ENCODE results near the gene CCNYL1.
A peak's percentile ranks its signal among the peaks of the same experiment; 100 is the strongest.
"Not testable (repeated sequence)": the region's sequence is repeated elsewhere in the genome, so short reads cannot be mapped to it uniquely, and the experiment has no call there.

The CCNYL1 gene

GRCh38 chr2:207710814-207711740, at the start of gene CCNYL1:
Gene CCNYL1, plus strand, starts transcription at chr2:207711640. Its CDS starts 257 bp downstream, at chr2:207711897.
- DNase-seq, result peak; percentile 96

GRCh38 chr2:207662203-207662602, 49.2 kb upstream of the CCNYL1 start:
- no peak for DNase-seq

GRCh38 chr2:207663870-207664545, 47.4 kb upstream of the CCNYL1 start:
- no peak for DNase-seq

DNA sequence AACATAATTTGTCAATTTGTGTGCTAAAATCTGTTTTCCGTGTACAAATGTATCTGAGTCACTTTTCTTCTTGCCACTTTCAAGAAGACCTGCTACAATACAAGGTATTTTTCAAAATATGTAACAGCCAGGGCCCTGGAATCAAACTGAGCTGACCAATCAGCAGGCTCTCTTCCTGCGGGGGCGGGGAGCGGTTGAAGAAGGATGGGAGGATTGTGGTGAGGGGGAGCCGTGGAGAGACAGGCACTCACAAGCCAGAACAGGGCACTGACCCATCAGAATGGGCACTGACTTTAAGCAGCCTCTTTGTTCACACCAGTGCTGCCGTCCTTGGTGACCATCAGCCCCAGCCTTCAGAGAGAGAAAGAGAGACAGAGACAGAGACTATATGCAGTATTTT, 40.6 kb upstream of the CCNYL1 start:
- DNase-seq, result no peak

DNA sequence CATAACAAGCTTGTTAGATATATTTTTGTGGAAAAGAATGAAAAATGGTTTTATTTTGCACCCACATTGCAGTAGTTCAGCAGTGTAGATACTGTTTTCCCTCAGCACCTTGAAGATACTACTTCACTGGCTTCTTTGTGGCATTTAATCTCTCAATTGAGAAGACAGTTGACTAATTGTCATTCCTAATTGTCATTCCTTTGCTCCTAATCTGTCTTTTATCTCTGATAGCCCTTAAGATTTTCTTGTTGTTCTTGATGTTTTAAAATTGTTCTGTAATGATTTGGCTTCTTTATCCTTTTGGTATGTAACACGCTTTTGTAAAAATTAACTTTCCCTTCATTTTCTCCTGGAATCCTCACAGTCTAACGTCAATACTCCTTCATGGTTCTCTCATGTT, 38.0 kb upstream of the CCNYL1 start:
- DNase-seq, result no peak

GRCh38 chr2:207674266-207674774, 37.1 kb upstream of the CCNYL1 start:
- DNase-seq, result no peak

- no peak for DNase-seq
Measured at GRCh38 chr2:207674826-207675225, 36.6 kb upstream of the CCNYL1 start.

DNA sequence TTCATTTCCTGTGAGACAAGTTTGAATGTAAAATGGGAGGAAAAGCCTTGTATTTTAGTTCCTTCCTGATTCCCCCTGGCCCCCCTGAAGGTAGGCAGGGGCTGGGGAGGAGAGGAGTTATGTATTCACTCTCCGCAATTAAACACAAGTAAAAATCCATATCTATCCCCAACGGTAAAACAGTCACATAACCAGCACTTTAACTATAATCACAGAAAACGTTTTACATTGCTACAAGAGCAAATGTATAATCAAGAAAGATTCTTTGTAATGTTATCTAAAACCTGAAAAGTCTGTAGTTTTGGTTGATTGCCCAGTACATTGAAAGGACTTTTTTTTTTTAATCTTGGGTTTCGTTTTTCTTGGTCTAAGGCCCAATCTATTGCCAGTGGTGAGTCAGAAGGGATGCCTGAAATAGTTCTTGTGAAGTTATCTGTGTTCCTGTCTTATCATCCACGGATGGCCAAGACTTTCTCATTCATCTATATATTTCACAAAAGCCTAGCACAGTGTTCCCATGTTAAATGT, 34.5 kb upstream of the CCNYL1 start:
- no peak for DNase-seq

GRCh38 chr2:207681431-207681830, 30.0 kb upstream of the CCNYL1 start:
- DNase-seq, result no peak

DNA sequence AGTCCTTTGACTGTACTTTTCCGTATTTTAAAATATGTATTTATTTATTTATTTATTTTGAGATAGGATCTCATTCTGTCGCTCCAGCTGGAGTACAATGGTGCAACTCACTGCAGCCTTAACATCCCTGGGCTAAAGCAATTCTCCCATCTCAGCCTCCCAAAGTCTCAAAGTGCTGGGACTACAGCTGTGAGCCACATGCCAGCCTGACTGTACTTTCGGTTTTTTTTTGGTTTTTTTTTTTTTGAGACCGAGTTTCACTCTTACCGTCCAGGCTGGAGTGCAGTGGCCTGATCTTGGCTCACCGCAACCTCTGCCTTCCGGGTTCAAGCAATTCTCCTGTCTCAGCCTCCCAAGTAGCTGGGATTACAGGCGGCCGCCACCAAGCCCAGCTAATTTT, 28.9 kb upstream of the CCNYL1 start:
- no peak for DNase-seq

DNA sequence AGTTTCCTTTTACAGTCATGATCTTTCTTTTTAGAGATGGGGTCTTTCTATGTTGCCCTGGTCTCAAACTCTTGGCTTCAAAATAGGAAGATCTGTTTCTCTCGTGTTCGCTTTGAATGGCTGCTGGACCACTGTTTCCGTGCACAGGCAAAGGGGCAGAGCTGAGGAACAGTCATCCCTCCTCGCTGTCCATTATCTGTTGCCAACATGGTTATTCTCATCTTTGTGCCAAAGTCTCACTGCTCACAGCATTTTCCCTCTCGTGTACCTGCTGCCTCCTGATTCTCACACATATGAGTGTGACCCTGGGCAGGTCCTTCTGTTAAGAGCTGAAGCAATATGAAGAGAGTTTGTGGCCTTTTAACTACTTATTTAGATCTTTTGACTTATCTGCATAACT, 28.0 kb upstream of the CCNYL1 start:
- no peak for DNase-seq

GRCh38 chr2:207683879-207684627, 27.4 kb upstream of the CCNYL1 start:
- DNase-seq, result no peak

GRCh38 chr2:207686812-207687211, 24.6 kb upstream of the CCNYL1 start:
- no peak for DNase-seq

GRCh38 chr2:207688597-207688996, 22.8 kb upstream of the CCNYL1 start:
- no peak for DNase-seq

DNA sequence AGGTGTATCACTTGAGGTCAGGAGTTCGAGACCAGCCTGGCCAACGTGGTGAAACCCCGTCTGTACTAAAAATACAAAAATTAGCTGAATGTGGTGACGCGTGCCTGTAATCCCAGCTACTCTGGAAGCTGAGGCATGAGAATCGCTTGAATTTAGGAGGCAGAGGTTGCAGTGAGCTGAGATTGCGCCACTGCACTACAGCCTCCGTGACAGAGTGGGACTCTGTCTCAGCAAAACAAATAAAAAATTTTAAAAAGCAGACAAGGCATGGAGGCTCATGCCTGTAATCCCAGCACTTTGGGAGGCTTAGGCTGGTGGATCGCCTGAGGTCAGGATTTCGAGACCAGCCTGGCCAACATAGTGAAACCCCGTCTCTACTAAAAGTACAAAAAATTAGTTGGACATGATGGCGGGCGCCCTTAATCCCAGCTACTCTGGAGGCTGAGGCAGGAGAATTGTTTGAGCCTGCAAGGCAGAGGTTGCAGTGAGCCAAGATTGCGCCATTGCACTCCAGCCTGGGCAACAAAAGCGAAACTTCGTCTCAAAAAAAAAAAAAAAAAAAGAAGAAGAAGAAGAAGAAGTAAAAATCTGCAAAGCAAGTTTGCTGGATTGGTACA, 20.5 kb upstream of the CCNYL1 start:
- not testable (repeated sequence) for DNase-seq

DNA sequence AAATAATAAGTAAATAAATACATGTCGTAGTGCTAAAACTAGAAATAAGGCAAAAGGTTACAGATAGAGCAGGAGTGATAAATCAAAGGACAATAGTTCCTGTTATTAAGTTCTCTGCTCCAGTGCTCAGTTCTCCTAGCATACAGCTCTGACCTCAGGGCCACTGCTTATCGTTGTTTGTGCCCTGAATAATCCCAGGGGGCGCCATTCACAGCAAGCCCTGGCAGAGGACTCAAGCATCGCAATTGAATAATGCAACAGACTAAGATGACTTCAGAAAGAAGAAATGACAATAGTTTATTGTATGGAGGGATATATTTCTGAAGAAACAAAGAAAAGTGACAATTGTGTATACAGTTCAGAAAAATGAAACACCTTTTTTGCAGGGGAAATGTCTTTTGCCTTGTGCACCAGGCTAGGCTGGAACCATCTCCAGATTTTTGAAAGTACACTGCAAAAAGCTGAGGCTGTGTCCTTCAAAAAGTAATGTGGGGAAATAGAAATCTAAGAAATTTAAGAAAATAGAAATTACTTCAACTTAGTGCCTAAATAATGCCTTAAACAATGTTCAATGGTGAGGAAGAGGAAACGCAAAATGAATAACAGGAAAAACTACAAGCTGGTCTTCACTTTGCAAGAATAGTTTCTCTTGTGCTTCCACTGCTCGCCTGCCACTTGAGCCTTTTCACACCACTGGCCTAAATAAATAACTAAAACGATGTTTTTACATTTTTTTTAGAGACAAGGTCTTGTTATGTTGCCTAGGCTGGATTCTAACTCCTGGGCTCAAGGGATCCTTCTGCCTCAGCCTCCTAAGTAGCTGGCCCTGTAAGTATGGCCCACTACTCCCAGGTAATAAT, 19.0 kb upstream of the CCNYL1 start:
- peak; percentile 35 for DNase-seq

- DNase-seq, result no peak
Measured at GRCh38 chr2:207693641-207694249, 17.7 kb upstream of the CCNYL1 start.

- DNase-seq, result no peak
Measured at GRCh38 chr2:207694811-207695281, 16.6 kb upstream of the CCNYL1 start.

- no peak for DNase-seq
Measured at GRCh38 chr2:207695293-207695692, 16.1 kb upstream of the CCNYL1 start.

GRCh38 chr2:207696911-207697310, 14.5 kb upstream of the CCNYL1 start:
- DNase-seq, result not testable (repeated sequence)

- DNase-seq, result no peak
Measured at GRCh38 chr2:207697411-207697810, 14.0 kb upstream of the CCNYL1 start.

Measured in 8988T (cell line).